GM21515 (cell line): Measurements from ENCODE around the gene UBE2O.

Experiments
- ATAC-seq: cut with Tn5 transposase; IDR thresholded peaks from one replicate; pipeline ENCODE4 v1.9.1; 2021; ENCODE audit not compliant: unreplicated experiment

UBE2O gene

GRCh38 chr17:76395980-76396379 is 57.0 kb downstream of the UBE2O start:
- ATAC-seq = no peak

GRCh38 chr17:76394166-76394565 is 58.8 kb downstream of the UBE2O start:
- ATAC-seq = no peak

- ATAC-seq = no peak
Observed at GRCh38 chr17:76391200-76391715, 61.7 kb downstream of the UBE2O start.

GRCh38 chr17:76390003-76390421 is 62.9 kb downstream of the UBE2O start:
- ATAC-seq = no peak

- ATAC-seq = no peak
Observed at GRCh38 chr17:76388966-76389888, 63.7 kb downstream of the UBE2O start.

- ATAC-seq = no peak
Observed at GRCh38 chr17:76386966-76387765, 65.8 kb downstream of the UBE2O start.

GRCh38 chr17:76385892-76386786 is 66.8 kb downstream of the UBE2O start:
- ATAC-seq = no peak

- no peak for ATAC-seq
Observed at GRCh38 chr17:76384987-76385891, 67.7 kb downstream of the UBE2O start.

GRCh38 chr17:76384222-76384986 is 68.5 kb downstream of the UBE2O start, which contains the start of gene SPHK1:
SPHK1 (plus strand) TSS chr17:76384609; CDS start chr17:76385645, 1,036 bp downstream.
- ATAC-seq = peak; percentile 46

- peak; percentile 23 for ATAC-seq
Observed at GRCh38 chr17:76383546-76384221, 69.3 kb downstream of the UBE2O start.

- ATAC-seq = peak; percentile 24
Observed at GRCh38 chr17:76382803-76383545, 70.0 kb downstream of the UBE2O start.

- ATAC-seq = no peak
Observed at GRCh38 chr17:76382351-76382802, 70.6 kb downstream of the UBE2O start.

- no peak for ATAC-seq
Observed at GRCh38 chr17:76381633-76382350, 71.2 kb downstream of the UBE2O start.

GRCh38 chr17:76379646-76380376 is 73.1 kb downstream of the UBE2O start:
- no peak for ATAC-seq

GRCh38 chr17:76379275-76379641 is 73.7 kb downstream of the UBE2O start:
- ATAC-seq = no peak
